GM12878 (cell line): Measurements from ENCODE around the gene LDHAL6B. TPM values are rescaled to one million over a fixed set of nuclear protein-coding genes. Genes with fewer than 3 reads are reported as not detected.

Experiments
- ATAC-seq: fragments of 200-7000 bp; cut with Tn5 transposase; 3 replicates; pipeline ENCODE4 v1.9.1; 2020; ENCODE audit warnings: mild to moderate bottlenecking, moderate library complexity
- BruUV-seq: library from RNA; stranded (reverse); fragments of 400-500 nt; replicated peaks from 2 replicates; lab custom pipeline; 2021; lab: Mats Ljungman, UMichigan
- CTCF ChIA-PET: fragments of 300-600 bp; sonication (Branson Sonifier 250); formaldehyde crosslinking; extraction: SDS; loops from one replicate; lab custom pipeline; 2021; ENCODE audit warnings: inconsistent platforms; lab: Yijun Ruan, JAX
- POLR2A ChIA-PET: fragments of 350-600 bp; formaldehyde crosslinking; extraction: SDS; loops from one replicate; lab custom pipeline; 2021; ENCODE audit warnings: inconsistent platforms; lab: Charles Lee
- RAD21 ChIA-PET: fragments of 300-600 bp; sonication (Branson Sonifier 250); formaldehyde crosslinking; loops from one replicate; lab custom pipeline; 2023; ENCODE audit warnings: antibody characterized with exemption; ENCODE audit not compliant: unreplicated experiment; lab: Charles Lee
- SMC1A ChIA-PET: fragments of 300-600 bp; sonication (Branson Sonifier 250); formaldehyde crosslinking; loops from one replicate; lab custom pipeline; 2023; ENCODE audit not compliant: unreplicated experiment, uncharacterized antibody; lab: Charles Lee
- DNase-seq: peaks from one replicate; pipeline ENCODE4 v3.0.0-alpha.2; 2011; ENCODE audit warnings: low read depth, low spot score
- FAIRE-seq: peaks from 3 replicates; lab custom pipeline; 2011; peaks lifted over from hg19 to GRCh38; lab: Jason Lieb, UNC
- H2AFZ ChIP-seq: 2 replicates; pipeline ENCODE4 v1.6.0; 2011; ENCODE audit warnings: low read depth, low read length, control low read depth; ENCODE audit not compliant: control insufficient read depth
- H3K27ac ChIP-seq: 2 replicates; pipeline ENCODE4 v1.5.1; 2011; ENCODE audit warnings: control low read depth; ENCODE audit not compliant: control insufficient read depth, insufficient read depth
- H3K27me3 ChIP-seq, 2 experiments: replicated peaks in 1 of 2; 2 replicates each; pipeline versions ENCODE4 v1.6.0 to v1.6.1; 2011; ENCODE audit warnings: low read length in 1 of 2; ENCODE audit not compliant: control insufficient read depth in 2 of 2, insufficient read depth in 2 of 2
- H3K36me3 ChIP-seq, 2 experiments: 2 replicates each; pipeline ENCODE4 v1.5.1; 2011; ENCODE audit warnings: low read length in 1 of 2; ENCODE audit not compliant: control insufficient read depth in 2 of 2, insufficient read depth in 2 of 2
- H3K4me1 ChIP-seq: 2 replicates; pipeline ENCODE4 v1.6.1; 2011; ENCODE audit warnings: mild to moderate bottlenecking, low read length, moderate library complexity, mixed read lengths; ENCODE audit not compliant: control insufficient read depth, insufficient read depth
- H3K4me2 ChIP-seq: 2 replicates; pipeline ENCODE4 v1.6.0; 2011; ENCODE audit warnings: control low read depth; ENCODE audit not compliant: control insufficient read depth, insufficient read depth
- H3K4me3 ChIP-seq: fragments of 200-600 bp; sonication (generic); 2 replicates; pipeline ENCODE4 v1.5.1; 2016
- H3K79me2 ChIP-seq: 2 replicates; pipeline ENCODE4 v1.6.0; 2011; ENCODE audit warnings: low read length; ENCODE audit not compliant: control insufficient read depth, insufficient read depth
- H3K9ac ChIP-seq: 2 replicates; pipeline ENCODE4 v1.8.0; 2011; ENCODE audit warnings: low read length, control low read depth, mixed read lengths; ENCODE audit not compliant: control insufficient read depth, insufficient read depth
- H3K9me3 ChIP-seq: replicated peaks from 3 replicates; pipeline ENCODE4 v1.5.1; 2011; ENCODE audit warnings: mild to moderate bottlenecking, low read length; ENCODE audit not compliant: control insufficient read depth, insufficient read depth
- H4K20me1 ChIP-seq: 2 replicates; pipeline ENCODE4 v1.6.0; 2011; ENCODE audit not compliant: control insufficient read depth, insufficient read depth
- ATF7 ChIP-seq: fragments of 450-650 bp; IDR thresholded peaks from 2 replicates; pipeline ENCODE4 v1.6.1; 2016; ENCODE audit warnings: low read depth, mild to moderate bottlenecking
- BCL11A ChIP-seq: IDR thresholded peaks from 2 replicates; pipeline ENCODE4 v1.6.1; 2011; ENCODE audit warnings: low read depth, low read length
- BRCA1 ChIP-seq: IDR thresholded peaks from 2 replicates; pipeline ENCODE4 v1.6.1; 2011; ENCODE audit warnings: low read depth, low read length, improper control_type of control experiment
- CREM ChIP-seq: IDR thresholded peaks from 2 replicates; pipeline ENCODE4 v1.6.1; 2014; ENCODE audit warnings: antibody characterized with exemption, low read depth
- FOXK2 ChIP-seq: fragments of 450-650 bp; IDR thresholded peaks from 2 replicates; pipeline ENCODE4 v1.6.1; 2017; ENCODE audit warnings: mild to moderate bottlenecking, moderate library complexity
- GATAD2B ChIP-seq: fragments of 450-650 bp; conservative IDR thresholded peaks from 2 replicates; pipeline ENCODE4 v1.6.1; 2017; ENCODE audit warnings: low read depth, mild to moderate bottlenecking, moderate library complexity
- KAT2A ChIP-seq: conservative IDR thresholded peaks from 2 replicates; pipeline ENCODE4 v1.6.1; 2011; ENCODE audit warnings: low read depth, low read length; ENCODE audit not compliant: control insufficient read depth
- KDM1A ChIP-seq: fragments of 200-600 bp; sonication (generic); IDR thresholded peaks from 2 replicates; pipeline ENCODE4 v1.6.1; 2016; ENCODE audit warnings: borderline replicate concordance
- MAX ChIP-seq: IDR thresholded peaks from 2 replicates; pipeline ENCODE4 v1.6.1; 2012; ENCODE audit warnings: low read depth, low read length, improper control_type of control experiment
- NR2C2 ChIP-seq: IDR thresholded peaks from 2 replicates; pipeline ENCODE4 v1.6.1; 2011; ENCODE audit warnings: borderline replicate concordance, low read depth; ENCODE audit not compliant: control insufficient read depth, insufficient read length
- STAT1 ChIP-seq: fragments of 450-650 bp; conservative IDR thresholded peaks from 2 replicates; pipeline ENCODE4 v1.6.1; 2014; ENCODE audit warnings: antibody characterized with exemption, mild to moderate bottlenecking
- TCF7 ChIP-seq: IDR thresholded peaks from 2 replicates; pipeline ENCODE4 v1.6.1; 2014; ENCODE audit warnings: antibody characterized with exemption, borderline replicate concordance
- ZNF592 ChIP-seq: fragments of 450-650 bp; IDR thresholded peaks from 2 replicates; pipeline ENCODE4 v1.6.1; 2017; ENCODE audit warnings: mild to moderate bottlenecking, moderate library complexity
- ZSCAN29 ChIP-seq: fragments of 450-650 bp; IDR thresholded peaks from 2 replicates; pipeline ENCODE4 v1.6.1; 2017; ENCODE audit warnings: mild to moderate bottlenecking, moderate library complexity
- WGBS: methylation state at CpG from one replicate; pipeline ENCODE4 v1.1.6; 2016; ENCODE audit warnings: low lambda C conversion rate; ENCODE audit not compliant: insufficient replicate concordance, insufficient coverage; ENCODE audit errors: missing lambda C conversion rate; 5-methylcytosine and 5-hydroxymethylcytosine counted together
- in situ Hi-C: fragments of 300-500 bp; cut with MboI; formaldehyde crosslinking; loops from 9 replicates; pipeline ENCODE4 v1.14.3; 2018; ENCODE audit warnings: mixed read lengths
- intact Hi-C: fragments of 100-400 bp; cut with micrococcal nuclease; formaldehyde crosslinking; loops from one replicate; pipeline ENCODE4 v1.14.2; 2022; ENCODE audit not compliant: unreplicated experiment
- polyA plus RNA-seq, 11 experiments: library from polyadenylated mRNA; depleted of rRNA in 4 of 11; unstranded in 6 of 11; stranded (reverse) in 5 of 11; fragments of >200 nt; fragmentation: Nextera tagmentation in 4 of 11; fragmentation: Illumina TruSeq in 1 of 11; extraction: Ambion mirVana in 4 of 11; extraction: Trizol in 1 of 11; gene quantifications; 1 replicate in 1 of 11; 2 replicates in 10 of 11; pipeline versions ENCODE4 v1.2.1 to v1.2.3, GENCODE V29; 2011 to 2016; ENCODE audit warnings: inconsistent platforms in 2 of 11, missing spikeins in 2 of 11, low read depth in 1 of 11
- total RNA-seq, 4 experiments: library from RNA; depleted of rRNA in 3 of 4; stranded (reverse); fragments of >200 nt in 3 of 4; fragmentation: Illumina TruSeq in 1 of 4; extraction: Trizol in 1 of 4; gene quantifications; 2 replicates each; pipeline versions ENCODE4 v1.2.1 to v1.2.3, GENCODE V29; 2013 to 2021
- TF ChIP-seq, protein P1 (sequence below): fragments of 450-650 bp; formaldehyde crosslinking; IDR thresholded peaks from 2 replicates; pipeline ENCODE4 v1.5.0; 2022; ENCODE audit warnings: mild to moderate bottlenecking, missing genetic modification characterization

LDHAL6B gene
- total and polyA plus RNA-seq, 10 of the 15 experiments (the other 5 are each of a cell fraction or from before 2014, with no cell fraction given) = 0.33 to 0.66 TPM; not detected in 8

DNA sequence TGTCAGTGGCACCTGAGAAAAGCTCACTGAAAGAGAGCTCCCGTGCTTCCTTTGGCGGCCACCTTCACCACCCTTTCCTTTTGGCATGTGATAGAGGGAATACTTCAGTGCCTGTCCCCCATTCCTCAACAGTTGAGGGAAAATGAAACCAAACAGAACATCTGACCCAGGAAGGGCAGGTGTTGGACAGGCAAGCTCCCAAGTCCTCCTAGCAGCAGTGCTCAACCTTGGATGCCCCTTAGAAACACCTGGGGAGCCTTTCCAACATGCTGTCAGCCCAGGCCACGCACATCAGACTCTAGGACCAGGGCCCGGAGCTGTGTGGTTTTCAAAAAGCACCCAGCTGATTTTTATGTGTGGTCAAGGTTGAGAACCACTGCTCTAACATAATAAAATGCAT is 22.4 kb downstream of the LDHAL6B start:
- Histone ChIP-seq H3K27ac (no peak overlapping the region), H3K27me3 (no peaks in the 10 kb centered on the region), H3K4me3 (no peak overlapping the region), H3K36me3 (peaks cover 18 to 40% of the 10 kb centered on the region in 2 experiments), H3K79me2 (no peaks in the 10 kb centered on the region), H3K9me3 (no peaks in the 10 kb centered on the region), H3K4me1 (no peaks in the 10 kb centered on the region), H2AFZ (no peak overlapping the region), H3K4me2 (no peak overlapping the region), H3K9ac (no peak overlapping the region), H4K20me1 (no peaks in the 10 kb centered on the region)
- ChIA-PET SMC1A (interaction anchor here (1.2 kb wide), 1 partner anchor 21 kb away, joined by 3 read pairs; no protein-coding TSS in a partner anchor), CTCF (interaction anchor here (1.1 to 1.5 kb wide), 3 partner anchors 18 to 301 kb away, joined by 3 to 5 read pairs (median 3); no protein-coding TSS in a partner anchor), RAD21 (no interaction called here), POLR2A (no interaction called here)
- ATAC-seq (no peak), DNase-seq (no peak), FAIRE-seq (no peak)
- intact Hi-C loops (no loop called here), in situ Hi-C loops (no loop called here)
- no TSS peak for BruUV-seq
- 73% methylated on average over 4 of the region's 4 CpGs for WGBS
- TF ChIP-seq GATAD2B = no peak
- no peak for TF ChIP-seq MAX
- no peak for TF ChIP-seq BCL11A
- no peak for TF ChIP-seq ATF7
- no peak for TF ChIP-seq STAT1
- no peak for TF ChIP-seq TCF7
- no peak for TF ChIP-seq KDM1A
- TF ChIP-seq NR2C2 = no peak
- no peak for TF ChIP-seq KAT2A
- TF ChIP-seq, protein P1, sequence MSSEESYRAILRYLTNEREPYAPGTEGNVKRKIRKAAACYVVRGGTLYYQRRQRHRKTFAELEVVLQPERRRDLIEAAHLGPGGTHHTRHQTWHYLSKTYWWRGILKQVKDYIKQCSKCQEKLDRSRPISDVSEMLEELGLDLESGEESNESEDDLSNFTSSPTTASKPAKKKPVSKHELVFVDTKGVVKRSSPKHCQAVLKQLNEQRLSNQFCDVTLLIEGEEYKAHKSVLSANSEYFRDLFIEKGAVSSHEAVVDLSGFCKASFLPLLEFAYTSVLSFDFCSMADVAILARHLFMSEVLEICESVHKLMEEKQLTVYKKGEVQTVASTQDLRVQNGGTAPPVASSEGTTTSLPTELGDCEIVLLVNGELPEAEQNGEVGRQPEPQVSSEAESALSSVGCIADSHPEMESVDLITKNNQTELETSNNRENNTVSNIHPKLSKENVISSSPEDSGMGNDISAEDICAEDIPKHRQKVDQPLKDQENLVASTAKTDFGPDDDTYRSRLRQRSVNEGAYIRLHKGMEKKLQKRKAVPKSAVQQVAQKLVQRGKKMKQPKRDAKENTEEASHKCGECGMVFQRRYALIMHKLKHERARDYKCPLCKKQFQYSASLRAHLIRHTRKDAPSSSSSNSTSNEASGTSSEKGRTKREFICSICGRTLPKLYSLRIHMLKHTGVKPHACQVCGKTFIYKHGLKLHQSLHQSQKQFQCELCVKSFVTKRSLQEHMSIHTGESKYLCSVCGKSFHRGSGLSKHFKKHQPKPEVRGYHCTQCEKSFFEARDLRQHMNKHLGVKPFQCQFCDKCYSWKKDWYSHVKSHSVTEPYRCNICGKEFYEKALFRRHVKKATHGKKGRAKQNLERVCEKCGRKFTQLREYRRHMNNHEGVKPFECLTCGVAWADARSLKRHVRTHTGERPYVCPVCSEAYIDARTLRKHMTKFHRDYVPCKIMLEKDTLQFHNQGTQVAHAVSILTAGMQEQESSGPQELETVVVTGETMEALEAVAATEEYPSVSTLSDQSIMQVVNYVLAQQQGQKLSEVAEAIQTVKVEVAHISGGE = no peak
- TF ChIP-seq BRCA1 = no peak
- TF ChIP-seq CREM = no peak
- TF ChIP-seq ZSCAN29 = no peak
- no peak for TF ChIP-seq FOXK2
- no peak for TF ChIP-seq ZNF592
